Stimulated activated naive CD4-positive, alpha-beta T cell treated with Interleukin-2 at 50 U/mL for 16 hours (primary cell): ENCODE data around the gene CCDC47.

Source experiments
- DNase-seq: peaks from one replicate; lab custom pipeline; 2025; lab: John Stamatoyannopoulos, UW

Gene CCDC47

GRCh38 chr17:63785556-63785955 lies 12.2 kb upstream of the CCDC47 start:
- DNase-seq: no peak

- no peak for DNase-seq
Observed at GRCh38 chr17:63783522-63783921, 10.1 kb upstream of the CCDC47 start.

- DNase-seq: no peak
Observed at GRCh38 chr17:63780928-63781327, 7.5 kb upstream of the CCDC47 start.

GRCh38 chr17:63780507-63780906 lies 7.1 kb upstream of the CCDC47 start:
- no peak for DNase-seq

GRCh38 chr17:63775420-63775819 lies 2.0 kb upstream of the CCDC47 start:
- no peak for DNase-seq

- DNase-seq: no peak
Observed at GRCh38 chr17:63774969-63775265, 1.5 kb upstream of the CCDC47 start.

- DNase-seq: no peak
Observed at GRCh38 chr17:63774141-63774968, 958 bp upstream of the CCDC47 start, which contains the start of gene DDX42. Gene DDX42, plus strand, starts transcription at chr17:63774170. Its CDS starts 12,880 bp downstream, at chr17:63787050.

GRCh38 chr17:63772801-63773271 lies 561 bp downstream of the CCDC47 start:
- DNase-seq: no peak

- DNase-seq: no peak
Observed at GRCh38 chr17:63768433-63768832, 5.0 kb downstream of the CCDC47 start.

GRCh38 chr17:63766754-63767153 lies 6.6 kb downstream of the CCDC47 start:
- no peak for DNase-seq

- no peak for DNase-seq
Observed at GRCh38 chr17:63764716-63765115, 8.7 kb downstream of the CCDC47 start.

- no peak for DNase-seq
Observed at GRCh38 chr17:63762161-63763078, 11.0 kb downstream of the CCDC47 start.

GRCh38 chr17:63760771-63761539 lies 12.4 kb downstream of the CCDC47 start:
- DNase-seq: no peak

- DNase-seq: no peak
Observed at GRCh38 chr17:63758428-63758827, 15.0 kb downstream of the CCDC47 start.

- DNase-seq: no peak
Observed at GRCh38 chr17:63754046-63754445, 19.4 kb downstream of the CCDC47 start.

GRCh38 chr17:63753215-63753614 lies 20.2 kb downstream of the CCDC47 start:
- no peak for DNase-seq

- no peak for DNase-seq
Observed at GRCh38 chr17:63752707-63753106, 20.7 kb downstream of the CCDC47 start.

GRCh38 chr17:63751806-63752205 lies 21.6 kb downstream of the CCDC47 start:
- DNase-seq: no peak

- peak; percentile 99 for DNase-seq
Observed at GRCh38 chr17:63741408-63742173, 31.8 kb downstream of the CCDC47 start, which contains the start of gene STRADA. Gene STRADA, minus strand, starts transcription at chr17:63741799. Its CDS starts 13,430 bp downstream, at chr17:63728369.

- no peak for DNase-seq
Observed at GRCh38 chr17:63741143-63741407, 32.3 kb downstream of the CCDC47 start.

- DNase-seq: no peak
Observed at GRCh38 chr17:63740464-63741142, 32.8 kb downstream of the CCDC47 start.
